Liver (tissue), 9 donors: ENCODE measurements around the gene EMX2. TPM values are rescaled to one million over a fixed set of nuclear protein-coding genes. Genes with fewer than 3 reads are reported as not detected.

ENCODE experiments used
- DNase-seq: peaks from one replicate; pipeline ENCODE4 v3.0.0-alpha.2; 2017; ENCODE audit warnings: low spot score
- H3K27ac ChIP-seq, 2 donors: one replicate each; pipeline ENCODE4 v1.7.0; 2013; ENCODE audit warnings: inconsistent platforms in 2 of 2, low read length in 2 of 2, control low read depth in 1 of 2, low read depth in 1 of 2, mild to moderate bottlenecking in 1 of 2
- H3K27me3 ChIP-seq, 4 donors: one replicate each; pipeline versions ENCODE4 v1.6.1 to v1.7.0; 2013; ENCODE audit warnings: low read length in 3 of 4, inconsistent platforms in 1 of 4, mild to moderate bottlenecking in 1 of 4, moderate library complexity in 1 of 4; ENCODE audit not compliant: control insufficient read depth in 4 of 4, insufficient read depth in 4 of 4
- H3K36me3 ChIP-seq, 4 donors: one replicate each; pipeline versions ENCODE4 v1.6.1 to v1.7.0; 2013; ENCODE audit warnings: low read length in 3 of 4, mild to moderate bottlenecking in 3 of 4, low read depth in 1 of 4, moderate library complexity in 1 of 4; ENCODE audit not compliant: control insufficient read depth in 4 of 4, insufficient read depth in 3 of 4
- H3K4me1 ChIP-seq, 4 donors: one replicate each; pipeline versions ENCODE4 v1.6.1 to v1.7.0; 2013; ENCODE audit warnings: low read length in 3 of 4, mild to moderate bottlenecking in 3 of 4, moderate library complexity in 1 of 4; ENCODE audit not compliant: control insufficient read depth in 4 of 4, insufficient read depth in 4 of 4
- H3K4me3 ChIP-seq, 3 donors: one replicate each; pipeline versions ENCODE4 v1.6.1 to v1.7.0; 2013; ENCODE audit warnings: low read length in 3 of 3, control low read depth in 1 of 3, low read depth in 1 of 3, mild to moderate bottlenecking in 1 of 3
- H3K9ac ChIP-seq, 2 donors: one replicate each; pipeline ENCODE4 v1.7.0; 2013; ENCODE audit warnings: low read length in 2 of 2, mild to moderate bottlenecking in 2 of 2, moderate library complexity in 2 of 2, control low read depth in 1 of 2, low read depth in 1 of 2
- H3K9me3 ChIP-seq, 4 donors: one replicate each; pipeline versions ENCODE4 v1.6.1 to v1.7.0; 2013; ENCODE audit warnings: low read length in 3 of 4; ENCODE audit not compliant: control insufficient read depth in 4 of 4
- ATF3 ChIP-seq: IDR thresholded peaks from 2 replicates; pipeline ENCODE4 v1.6.1; 2016; ENCODE audit warnings: antibody characterized with exemption
- FOXA1 ChIP-seq: IDR thresholded peaks from 2 replicates; pipeline ENCODE4 v1.6.1; 2016; ENCODE audit warnings: antibody characterized with exemption
- FOXA2 ChIP-seq: IDR thresholded peaks from 2 replicates; pipeline ENCODE4 v1.6.1; 2016; ENCODE audit warnings: antibody characterized with exemption
- GABPA ChIP-seq, 2 donors: IDR thresholded peaks in 1 of 2; conservative IDR thresholded peaks in 1 of 2; 2 replicates each; pipeline ENCODE4 v1.6.1; 2016; ENCODE audit warnings: antibody characterized with exemption in 2 of 2, mild to moderate bottlenecking in 1 of 2, moderate library complexity in 1 of 2
- HNF4A ChIP-seq, 2 donors: conservative IDR thresholded peaks; 2 replicates each; pipeline ENCODE4 v1.6.1; 2016; ENCODE audit warnings: antibody characterized with exemption in 2 of 2, mild to moderate bottlenecking in 2 of 2
- JUND ChIP-seq, 2 donors: IDR thresholded peaks; 2 replicates each; pipeline ENCODE4 v1.6.1; 2016; ENCODE audit warnings: antibody characterized with exemption in 2 of 2
- MAX ChIP-seq: IDR thresholded peaks from 2 replicates; pipeline ENCODE4 v1.6.1; 2016; ENCODE audit warnings: antibody characterized with exemption
- NR2F2 ChIP-seq: IDR thresholded peaks from 2 replicates; pipeline ENCODE4 v1.6.1; 2016; ENCODE audit warnings: antibody characterized with exemption
- RAD21 ChIP-seq, 2 donors: IDR thresholded peaks; 2 replicates each; pipeline ENCODE4 v1.6.1; 2016; ENCODE audit warnings: antibody characterized with exemption in 2 of 2, mild to moderate bottlenecking in 2 of 2
- RXRA ChIP-seq, 2 donors: IDR thresholded peaks; 2 replicates each; pipeline ENCODE4 v1.6.1; 2017 to 2018; ENCODE audit warnings: antibody characterized with exemption in 2 of 2, mild to moderate bottlenecking in 1 of 2
- SP1 ChIP-seq: IDR thresholded peaks from 2 replicates; pipeline ENCODE4 v1.6.1; 2018; ENCODE audit warnings: antibody characterized with exemption, mild to moderate bottlenecking
- TAF1 ChIP-seq: conservative IDR thresholded peaks from 2 replicates; pipeline ENCODE4 v1.6.1; 2016; ENCODE audit warnings: antibody characterized with exemption, mild to moderate bottlenecking
- YY1 ChIP-seq: IDR thresholded peaks from 2 replicates; pipeline ENCODE4 v1.6.1; 2016; ENCODE audit warnings: antibody characterized with exemption, mild to moderate bottlenecking
- ZBTB33 ChIP-seq: IDR thresholded peaks from 2 replicates; pipeline ENCODE4 v1.6.1; 2016; ENCODE audit warnings: antibody characterized with exemption
- WGBS: extraction: QIAGEN DNeasy Blood & Tissue Kit; methylation state at CpG from one replicate; pipeline ENCODE4 v1.1.7; 2013; 5-methylcytosine and 5-hydroxymethylcytosine counted together
- polyA plus RNA-seq, 2 donors: library from polyadenylated mRNA; stranded (reverse) in 1 of 2; unstranded in 1 of 2; fragments of 200-250 nt in 1 of 2; fragments of >200 nt in 1 of 2; fragmentation: Nextera tagmentation in 1 of 2; extraction: Ambion mirVana in 1 of 2; gene quantifications; one replicate each; pipeline versions ENCODE4 v1.2.1 to v1.2.3, GENCODE V29; 2013 to 2015
- total RNA-seq, 2 donors: library from RNA; depleted of rRNA; stranded (reverse); fragments of >200 nt; gene quantifications; one replicate each; pipeline ENCODE4 v1.2.3, GENCODE V29; 2014
- TF ChIP-seq, protein P1 (sequence below): fragments of 150-350 bp; IDR thresholded peaks from 2 replicates; pipeline ENCODE4 v1.5.1; 2017; ENCODE audit warnings: improper control_type of control experiment, low read depth, low read length; ENCODE audit not compliant: missing input control
- donor health status: healthy.
- donor health status: healthy.
- donor health status: healthy.
- donor health status: healthy.
- donor health status: healthy.

Gene EMX2
- total and polyA plus RNA-seq, 4 donors = not detected

GRCh38 chr10:117562220-117562619 is 19.7 kb downstream of the EMX2 start:
- H3K9ac ChIP-seq = no peak overlapping the region
- H3K27me3 ChIP-seq = peaks cover 0 to 8% (median 4%) of the 10 kb centered on the region in 4 donors
- no peaks in the 10 kb centered on the region for H3K9me3 ChIP-seq
- H3K27ac ChIP-seq = no peak overlapping the region
- DNase-seq = no peak
- H3K4me3 ChIP-seq = no peak overlapping the region
- no peaks in the 10 kb centered on the region for H3K4me1 ChIP-seq
- H3K36me3 ChIP-seq = no peaks in the 10 kb centered on the region
- 84% methylated on average over 7 of the region's 7 CpGs for WGBS
- TF ChIP-seq RAD21 (IDR thresholded peaks at IDR 0.05) = no peak
- TF ChIP-seq TAF1 = no peak
- no peak for TF ChIP-seq ATF3
- TF ChIP-seq, protein P1, sequence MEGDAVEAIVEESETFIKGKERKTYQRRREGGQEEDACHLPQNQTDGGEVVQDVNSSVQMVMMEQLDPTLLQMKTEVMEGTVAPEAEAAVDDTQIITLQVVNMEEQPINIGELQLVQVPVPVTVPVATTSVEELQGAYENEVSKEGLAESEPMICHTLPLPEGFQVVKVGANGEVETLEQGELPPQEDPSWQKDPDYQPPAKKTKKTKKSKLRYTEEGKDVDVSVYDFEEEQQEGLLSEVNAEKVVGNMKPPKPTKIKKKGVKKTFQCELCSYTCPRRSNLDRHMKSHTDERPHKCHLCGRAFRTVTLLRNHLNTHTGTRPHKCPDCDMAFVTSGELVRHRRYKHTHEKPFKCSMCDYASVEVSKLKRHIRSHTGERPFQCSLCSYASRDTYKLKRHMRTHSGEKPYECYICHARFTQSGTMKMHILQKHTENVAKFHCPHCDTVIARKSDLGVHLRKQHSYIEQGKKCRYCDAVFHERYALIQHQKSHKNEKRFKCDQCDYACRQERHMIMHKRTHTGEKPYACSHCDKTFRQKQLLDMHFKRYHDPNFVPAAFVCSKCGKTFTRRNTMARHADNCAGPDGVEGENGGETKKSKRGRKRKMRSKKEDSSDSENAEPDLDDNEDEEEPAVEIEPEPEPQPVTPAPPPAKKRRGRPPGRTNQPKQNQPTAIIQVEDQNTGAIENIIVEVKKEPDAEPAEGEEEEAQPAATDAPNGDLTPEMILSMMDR = no peak
- TF ChIP-seq GABPA (IDR thresholded peaks at IDR 0.05 in 1 of 2, conservative IDR thresholded peaks at IDR 0.05 in 1 of 2) = no peak
- no peak for TF ChIP-seq YY1
- no peak for TF ChIP-seq FOXA1

DNA sequence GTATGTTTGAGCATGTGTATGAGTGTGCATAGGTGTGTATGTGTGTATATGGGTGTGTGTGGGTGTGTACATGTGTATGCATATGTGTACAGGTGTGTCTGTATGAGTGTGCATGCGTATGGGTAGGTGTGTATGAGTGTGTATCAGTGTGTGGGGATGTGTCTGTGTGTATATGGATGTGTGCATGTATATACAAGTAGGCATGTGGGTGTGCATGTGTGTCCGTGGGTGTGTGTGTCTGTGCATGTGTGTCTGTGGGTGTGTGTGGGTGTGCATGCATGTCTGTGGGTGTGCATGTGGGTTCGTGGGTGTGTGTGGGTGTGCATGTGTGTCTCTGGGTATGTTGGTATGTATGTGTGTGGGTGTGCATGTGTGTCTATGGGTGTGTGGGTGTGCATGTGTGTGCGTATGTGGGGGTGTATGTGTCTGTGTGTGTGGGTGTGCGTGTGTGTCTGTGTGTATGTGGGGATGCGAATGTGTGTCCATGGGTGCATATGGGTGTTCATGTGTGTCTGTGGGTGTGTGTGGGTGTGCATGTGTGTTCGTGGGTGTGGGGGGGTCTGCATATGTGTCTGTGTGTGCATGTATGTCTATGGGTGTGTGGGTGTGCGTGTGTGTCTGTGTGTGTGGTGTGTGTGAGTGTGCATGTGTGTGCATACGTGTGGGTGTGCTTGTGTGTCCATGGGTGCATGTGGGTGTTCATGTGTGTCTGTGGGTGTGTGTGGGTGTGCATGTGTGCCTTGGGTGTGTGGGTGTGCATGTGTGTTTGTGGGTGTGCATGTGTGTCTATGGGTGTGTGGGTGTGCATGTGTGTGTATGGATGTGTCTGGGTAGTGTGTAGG is 20.6 kb downstream of the EMX2 start:
- Histone ChIP-seq H3K9me3 (no peaks in the 10 kb centered on the region), H3K4me3 (no peak overlapping the region), H3K27me3 (peaks cover 0 to 8% (median 4%) of the 10 kb centered on the region in 4 donors), H3K4me1 (no peaks in the 10 kb centered on the region), H3K9ac (no peak overlapping the region), H3K36me3 (no peaks in the 10 kb centered on the region), H3K27ac (no peak overlapping the region)
- no peak for DNase-seq
- 74% methylated on average over 9 of the region's 9 CpGs for WGBS
- TF ChIP-seq RAD21 (IDR thresholded peaks at IDR 0.05) (no peak), JUND (IDR thresholded peaks at IDR 0.05) (no peak), MAX (no peak), TAF1 (no peak), SP1 (no peak), RXRA (IDR thresholded peaks at IDR 0.05) (no peak), HNF4A (conservative IDR thresholded peaks at IDR 0.05) (no peak), GABPA (IDR thresholded peaks at IDR 0.05 in 1 of 2, conservative IDR thresholded peaks at IDR 0.05 in 1 of 2) (no peak), YY1 (no peak), FOXA2 (no peak), FOXA1 (no peak), ZBTB33 (no peak), ATF3 (no peak), NR2F2 (no peak)
- TF ChIP-seq, protein P1 = no peak
